Measurements from ENCODE around the gene ANAPC7.
A peak's percentile ranks its signal among the peaks of the same experiment; 100 is the strongest.
"Not testable (repeated sequence)": the region's sequence is repeated elsewhere in the genome, so short reads cannot be mapped to it uniquely, and the experiment has no call there.

Gene ANAPC7

DNA sequence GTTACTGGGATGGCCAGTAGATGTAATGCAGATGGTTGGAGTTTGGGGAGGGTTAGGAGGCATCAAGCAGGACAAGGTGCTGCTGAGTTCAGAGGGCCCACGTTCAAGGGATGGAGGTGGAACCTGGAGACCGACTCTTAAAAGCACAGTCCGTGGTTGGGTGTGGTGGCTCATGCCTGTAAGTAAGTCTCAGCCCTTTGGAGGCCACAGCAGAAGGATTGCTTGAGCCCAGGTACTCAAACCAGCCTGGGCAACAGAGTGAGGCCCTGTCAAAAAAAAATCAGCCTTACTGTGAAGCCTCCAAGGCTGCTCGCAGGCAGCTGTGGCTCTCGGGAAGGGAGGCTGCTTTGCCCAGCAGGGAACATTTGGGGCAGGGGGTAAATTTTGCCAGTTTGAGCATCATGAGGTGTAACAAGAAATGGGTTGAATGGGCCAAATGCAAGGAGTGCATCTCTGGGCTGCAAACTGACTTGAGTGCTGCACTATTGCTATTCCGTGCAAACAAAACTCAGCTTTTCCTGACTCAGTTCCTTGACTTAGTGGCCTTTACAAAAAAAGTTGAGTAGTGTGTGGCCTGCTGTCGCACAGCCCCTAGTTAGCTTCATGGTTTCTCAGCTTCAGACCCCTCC, 55.0 kb downstream of the ANAPC7 start:
- DNase-seq (ENCODE audit: low spot score) = no peak

DNA sequence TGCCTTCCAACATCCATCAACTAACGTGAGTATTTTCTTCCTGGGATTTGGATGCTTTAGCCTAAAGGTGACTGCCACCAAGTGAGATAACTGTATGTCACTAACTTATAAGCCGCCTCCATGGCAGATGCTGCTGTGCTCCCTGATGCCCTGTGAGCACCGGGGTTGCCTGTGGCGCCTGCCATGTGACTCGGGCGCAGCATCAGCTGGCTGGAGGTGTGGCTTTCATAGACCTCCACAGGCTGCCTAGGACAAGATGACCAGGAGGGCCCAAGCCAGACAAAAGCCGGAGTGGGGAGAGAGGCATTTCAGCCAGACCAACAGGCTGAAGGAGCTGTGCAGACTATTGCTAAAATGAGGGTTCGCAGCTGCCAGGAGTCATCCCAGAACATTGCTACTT, 55.7 kb downstream of the ANAPC7 start:
- no peak for DNase-seq (ENCODE audit: low spot score)

DNA sequence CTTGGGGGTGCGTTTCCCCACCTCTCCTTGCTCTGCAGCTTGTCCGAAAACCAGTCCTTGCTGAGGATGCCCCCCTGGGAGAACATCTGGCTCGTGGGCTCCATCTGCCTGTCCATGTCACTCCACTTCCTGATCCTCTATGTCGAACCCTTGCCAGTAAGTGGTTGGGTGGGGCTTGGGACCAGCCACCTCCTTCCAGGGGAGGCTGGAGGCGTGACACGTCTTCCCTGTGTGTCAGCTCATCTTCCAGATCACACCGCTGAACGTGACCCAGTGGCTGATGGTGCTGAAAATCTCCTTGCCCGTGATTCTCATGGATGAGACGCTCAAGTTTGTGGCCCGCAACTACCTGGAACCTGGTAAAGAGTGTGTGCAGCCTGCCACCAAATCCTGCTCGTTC, 57.5 kb downstream of the ANAPC7 start:
- DNase-seq (ENCODE audit: low spot score) = no peak

DNA sequence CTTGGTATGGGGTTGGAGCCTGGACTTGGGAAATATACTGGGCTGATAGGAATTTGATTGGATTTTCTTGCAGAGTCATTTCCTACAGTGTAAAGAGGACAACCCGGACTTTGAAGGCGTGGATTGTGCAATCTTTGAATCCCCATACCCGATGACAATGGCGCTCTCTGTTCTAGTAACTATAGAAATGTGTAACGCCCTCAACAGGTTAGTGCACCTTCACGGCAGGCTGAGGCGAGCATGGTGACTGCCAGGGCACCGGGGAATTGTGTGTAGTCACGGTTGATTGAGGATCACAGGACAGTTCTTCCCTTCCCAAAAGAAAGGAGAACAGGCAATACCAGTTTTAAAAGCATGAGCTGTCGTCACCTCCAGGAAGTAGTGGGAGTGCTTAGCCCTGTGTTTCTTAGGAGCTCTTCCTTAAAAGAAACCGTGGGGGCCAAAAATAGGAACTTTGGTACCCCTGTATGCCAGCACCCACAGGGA, 58.3 kb downstream of the ANAPC7 start:
- DNase-seq (ENCODE audit: low spot score) = no peak

DNA sequence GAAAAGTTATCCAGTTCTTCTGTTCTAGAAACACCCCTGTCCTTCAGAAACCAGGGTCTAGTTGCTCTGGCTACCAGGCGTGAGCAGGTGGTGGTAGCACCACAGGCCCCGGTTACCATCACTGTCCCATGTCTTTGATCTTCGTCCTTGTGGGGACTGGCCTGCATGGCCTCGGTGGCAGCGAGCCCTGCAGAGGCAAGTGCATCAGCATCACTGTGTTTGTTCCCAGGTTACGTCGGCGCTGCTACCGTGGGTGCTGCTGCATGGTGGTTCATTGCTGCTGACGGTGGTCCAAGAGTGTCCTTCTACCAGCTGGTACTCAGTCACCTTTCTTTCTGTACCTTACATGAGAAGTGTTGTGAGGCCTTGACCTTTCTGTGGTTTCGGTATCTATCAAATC, 58.9 kb downstream of the ANAPC7 start:
- DNase-seq (ENCODE audit: low spot score) = no peak

DNA sequence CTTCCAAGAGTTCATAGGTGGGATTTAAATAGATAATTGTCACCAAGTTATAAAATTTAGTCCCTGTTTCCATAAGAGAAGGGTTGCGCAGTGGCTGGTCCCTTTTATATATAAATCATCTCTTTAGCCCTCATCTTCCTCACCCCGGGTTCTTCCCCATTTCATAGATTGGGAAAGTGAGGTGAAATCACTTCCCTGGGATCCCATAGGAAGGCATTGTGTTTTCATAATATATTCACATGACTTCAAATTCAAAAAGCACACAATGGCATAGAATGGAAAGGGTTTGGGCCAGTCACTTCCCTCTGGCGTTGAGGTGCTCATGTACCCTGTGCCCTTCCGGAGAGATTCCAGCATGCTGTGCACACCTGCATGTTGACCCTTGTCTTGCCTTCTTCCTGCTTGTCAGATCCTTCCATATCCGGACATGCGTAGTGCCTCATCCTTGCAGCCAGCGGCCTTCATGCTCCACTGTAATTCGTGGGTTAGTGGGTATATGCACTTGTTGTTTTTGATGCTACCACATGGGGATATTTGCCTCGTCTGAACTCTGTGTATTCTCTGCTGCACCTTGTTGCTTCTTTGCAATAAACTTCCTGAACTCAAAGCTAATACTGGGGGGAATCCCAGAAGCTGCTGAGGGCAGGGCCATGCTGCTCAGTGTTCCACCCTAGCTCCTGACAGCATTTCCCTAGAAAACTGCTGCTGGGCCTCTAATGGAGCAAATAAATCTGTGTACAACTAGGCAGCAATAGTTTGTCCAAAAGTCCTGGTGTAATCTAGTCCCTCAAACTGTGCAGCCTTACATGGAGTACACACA, 59.6 kb downstream of the ANAPC7 start:
- no peak for DNase-seq (ENCODE audit: low spot score)

DNA sequence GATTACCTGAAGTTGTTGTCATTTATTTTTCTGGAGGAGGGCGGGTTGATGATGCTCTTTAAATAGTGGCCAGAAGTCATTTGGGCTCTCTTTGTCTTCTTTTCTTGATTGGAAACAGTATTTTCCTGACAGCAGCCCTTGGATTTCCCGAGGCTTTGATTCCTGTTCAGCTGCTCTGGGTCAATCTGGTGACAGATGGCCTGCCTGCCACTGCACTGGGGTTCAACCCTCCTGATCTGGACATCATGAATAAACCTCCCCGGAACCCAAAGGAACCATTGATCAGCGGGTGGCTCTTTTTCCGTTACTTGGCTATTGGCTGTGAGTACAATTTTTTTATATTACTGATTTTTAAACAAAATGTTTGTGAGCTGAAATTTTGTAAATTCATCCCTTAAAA, 60.4 kb downstream of the ANAPC7 start:
- no peak for DNase-seq (ENCODE audit: low spot score)

DNA sequence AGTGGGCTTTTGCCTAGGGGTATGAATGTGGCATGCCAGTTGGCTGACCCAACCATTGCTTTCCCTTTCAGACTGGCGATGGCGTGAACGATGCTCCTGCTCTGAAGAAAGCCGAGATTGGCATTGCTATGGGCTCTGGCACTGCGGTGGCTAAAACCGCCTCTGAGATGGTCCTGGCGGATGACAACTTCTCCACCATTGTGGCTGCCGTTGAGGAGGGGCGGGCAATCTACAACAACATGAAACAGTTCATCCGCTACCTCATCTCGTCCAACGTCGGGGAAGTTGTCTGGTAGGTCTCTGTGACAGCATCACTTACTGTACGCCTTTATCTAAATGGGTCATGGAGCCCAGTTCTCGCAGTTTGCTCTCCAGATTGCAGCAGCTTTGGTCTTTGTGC, 61.4 kb downstream of the ANAPC7 start:
- DNase-seq (ENCODE audit: low spot score) = no peak

DNA sequence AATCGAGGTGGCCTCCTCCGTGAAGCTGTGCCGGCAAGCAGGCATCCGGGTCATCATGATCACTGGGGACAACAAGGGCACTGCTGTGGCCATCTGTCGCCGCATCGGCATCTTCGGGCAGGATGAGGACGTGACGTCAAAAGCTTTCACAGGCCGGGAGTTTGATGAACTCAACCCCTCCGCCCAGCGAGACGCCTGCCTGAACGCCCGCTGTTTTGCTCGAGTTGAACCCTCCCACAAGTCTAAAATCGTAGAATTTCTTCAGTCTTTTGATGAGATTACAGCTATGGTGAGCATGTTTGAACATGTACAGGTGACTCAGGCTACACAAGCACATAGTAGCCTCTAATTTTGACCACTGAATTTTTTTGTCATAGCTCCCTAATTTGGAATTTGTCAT, 62.8 kb downstream of the ANAPC7 start:
- no peak for DNase-seq (ENCODE audit: low spot score)

DNA sequence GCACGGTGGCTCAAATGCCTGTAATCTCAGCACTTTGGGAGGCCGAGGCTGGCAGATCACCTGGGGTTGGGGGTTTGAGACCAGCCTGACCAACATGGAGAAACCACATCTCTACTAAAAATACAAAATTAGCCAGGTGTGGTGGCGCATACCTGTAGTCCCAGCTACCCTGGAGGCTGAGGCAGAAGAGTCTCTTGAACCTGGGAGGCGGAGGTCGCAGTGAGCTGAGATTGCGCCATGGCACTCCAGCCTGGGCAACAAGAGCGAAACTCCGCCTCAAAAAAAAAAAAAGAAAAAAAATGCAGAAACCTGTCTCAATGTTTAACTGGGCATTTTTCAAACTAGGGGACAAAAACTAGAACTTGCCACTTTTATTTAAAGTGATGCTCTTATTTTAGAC, 63.2 kb downstream of the ANAPC7 start:
- not testable (repeated sequence) for DNase-seq (ENCODE audit: low spot score)

DNA sequence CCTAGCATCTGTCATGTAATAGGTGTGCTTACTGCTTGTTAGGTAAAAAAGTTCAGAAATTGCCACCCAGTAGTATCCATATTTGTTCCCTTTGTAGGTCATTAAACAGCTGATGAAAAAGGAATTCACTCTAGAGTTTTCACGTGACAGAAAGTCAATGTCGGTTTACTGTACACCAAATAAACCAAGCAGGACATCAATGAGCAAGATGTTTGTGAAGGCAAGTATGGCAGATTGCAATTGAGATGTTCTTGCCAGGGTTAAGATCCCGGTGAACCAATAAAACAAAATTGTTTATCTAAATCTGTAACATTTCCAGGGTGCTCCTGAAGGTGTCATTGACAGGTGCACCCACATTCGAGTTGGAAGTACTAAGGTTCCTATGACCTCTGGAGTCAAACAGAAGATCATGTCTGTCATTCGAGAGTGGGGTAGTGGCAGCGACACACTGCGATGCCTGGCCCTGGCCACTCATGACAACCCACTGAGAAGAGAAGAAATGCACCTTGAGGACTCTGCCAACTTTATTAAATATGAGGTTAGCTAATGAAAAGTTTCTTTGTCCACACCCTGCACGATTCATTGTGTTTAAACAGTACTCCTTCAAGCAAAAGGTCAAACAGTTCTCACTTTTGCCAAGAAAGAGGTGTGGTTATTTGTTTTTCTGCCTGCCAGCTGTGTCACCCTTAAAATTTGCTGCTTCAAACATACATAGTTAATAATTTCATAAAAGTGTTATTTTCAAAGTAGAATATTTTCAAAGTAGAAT, 64.1 kb downstream of the ANAPC7 start:
- no peak for DNase-seq (ENCODE audit: low spot score)

DNA sequence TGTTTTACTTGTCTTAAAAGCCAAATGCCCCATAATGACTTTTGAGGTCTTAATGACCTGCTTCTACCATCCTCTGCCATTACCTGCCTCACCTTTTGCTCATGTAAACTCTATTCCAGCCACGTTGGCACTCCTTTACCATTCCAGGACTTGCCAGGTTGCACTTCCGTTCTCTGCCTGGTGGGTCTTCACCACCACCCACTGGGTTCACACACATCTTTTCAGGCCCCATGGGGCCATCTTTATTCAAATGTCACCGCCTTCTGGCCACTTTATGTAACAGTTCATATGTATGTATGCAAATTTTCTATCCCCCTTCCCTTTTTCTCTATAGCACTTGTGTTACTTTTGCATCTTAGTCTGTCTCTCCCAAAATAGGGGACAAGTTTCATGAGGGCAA, 64.8 kb downstream of the ANAPC7 start:
- peak; percentile 79 for DNase-seq (ENCODE audit: low spot score)

DNA sequence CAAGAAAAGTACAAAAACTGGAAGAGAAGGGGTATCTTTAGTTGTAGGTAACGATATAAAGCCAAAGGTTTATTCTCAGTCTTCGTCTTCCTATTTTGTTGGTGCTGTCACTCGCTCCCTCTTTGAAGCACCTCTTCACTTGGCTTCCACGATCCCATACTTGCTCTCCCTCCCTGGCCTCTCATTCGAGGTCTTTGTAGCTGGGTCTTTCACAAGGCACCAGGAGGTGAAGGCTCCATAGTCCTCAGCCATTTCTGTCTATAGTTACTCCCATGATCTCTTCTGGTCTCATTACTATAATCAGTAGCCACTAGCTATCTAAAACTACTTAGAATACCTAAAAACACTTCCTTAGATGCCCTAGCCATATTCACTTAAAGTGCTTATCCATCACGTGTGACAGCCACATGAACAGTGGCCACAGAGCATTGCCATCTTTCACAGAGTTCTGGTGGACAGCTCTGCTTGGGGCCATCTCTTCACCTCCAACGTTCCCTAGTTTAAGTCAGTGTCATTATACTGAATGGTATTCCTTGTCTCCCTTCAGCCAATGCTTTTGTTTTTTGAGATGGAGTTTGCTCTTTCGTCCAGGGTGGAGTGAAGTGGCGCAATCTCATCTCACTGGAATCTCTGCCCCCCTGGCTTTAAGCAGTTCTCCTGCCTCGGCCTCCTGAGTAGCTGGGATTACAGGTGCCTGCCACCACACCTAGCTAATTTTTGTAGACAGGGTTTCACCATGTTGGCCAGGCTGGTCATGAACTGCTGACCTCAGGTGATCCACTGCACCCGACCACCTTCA, 65.4 kb downstream of the ANAPC7 start:
- no peak for DNase-seq (ENCODE audit: low spot score)

DNA sequence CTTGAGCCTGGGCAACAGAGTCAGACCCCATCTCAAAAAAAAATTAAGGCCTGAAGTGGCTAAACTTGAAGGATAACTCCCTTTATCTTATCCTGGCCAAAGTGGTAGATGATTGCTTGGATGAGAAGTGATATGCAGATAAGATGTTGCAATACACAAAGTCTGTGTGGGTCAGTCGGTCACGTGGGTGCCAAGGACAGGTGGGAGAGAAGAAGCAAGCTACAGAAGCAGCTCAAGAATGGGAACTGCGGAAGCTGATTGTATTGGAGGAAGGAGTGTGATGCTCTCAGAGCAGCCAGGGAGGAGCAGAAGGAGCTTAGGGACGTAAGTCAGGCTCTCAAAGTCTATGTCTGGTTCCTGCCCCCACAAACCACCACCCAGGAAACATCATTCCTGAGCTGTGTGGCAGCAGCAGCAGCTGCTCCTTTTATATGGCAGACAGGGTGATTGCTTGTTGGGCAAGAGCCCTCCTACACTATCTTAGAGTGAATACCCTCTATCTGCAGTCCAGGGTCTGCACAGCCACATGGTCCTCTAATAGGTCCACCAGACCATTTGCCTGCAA, 67.9 kb downstream of the ANAPC7 start:
- no peak for DNase-seq (ENCODE audit: low spot score)

DNA sequence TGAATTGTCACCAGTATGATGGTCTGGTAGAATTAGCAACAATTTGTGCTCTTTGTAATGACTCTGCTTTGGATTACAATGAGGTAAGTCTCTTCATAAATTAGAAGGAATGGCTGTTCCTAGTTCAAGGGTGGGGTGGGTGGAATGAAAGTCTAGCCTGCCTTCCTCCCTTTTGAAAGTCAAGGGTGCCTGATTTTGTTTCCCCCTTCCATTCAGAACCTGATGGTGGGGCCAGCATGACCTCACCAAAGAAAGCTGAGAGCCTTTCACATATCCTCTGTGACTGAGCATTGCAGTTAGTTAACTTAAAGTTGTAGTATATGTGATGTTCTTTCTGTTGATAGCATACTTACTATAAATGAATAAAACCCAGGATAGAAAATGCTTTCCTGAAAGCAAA, 70.3 kb downstream of the ANAPC7 start:
- DNase-seq (ENCODE audit: low spot score) = no peak

DNA sequence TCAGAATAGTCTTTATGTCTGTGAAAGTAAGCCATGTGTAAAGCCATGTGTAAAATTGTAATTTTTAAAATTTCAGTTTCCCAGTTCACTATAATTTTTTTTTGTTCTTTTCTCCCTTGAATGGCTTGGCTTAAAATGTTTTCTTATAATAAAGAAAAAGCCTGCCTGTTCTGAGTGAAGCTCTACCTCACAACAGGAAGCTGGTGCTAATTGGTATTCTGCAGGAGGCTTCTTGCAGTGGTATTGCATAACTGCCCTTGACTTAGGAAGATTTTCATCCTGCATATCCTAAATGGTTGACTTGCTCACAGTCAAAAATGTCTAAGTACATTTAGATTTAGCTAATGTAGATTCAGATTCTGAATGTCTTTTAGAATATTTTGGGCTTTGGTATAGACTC, 73.0 kb downstream of the ANAPC7 start:
- DNase-seq (ENCODE audit: low spot score) = no peak

DNA sequence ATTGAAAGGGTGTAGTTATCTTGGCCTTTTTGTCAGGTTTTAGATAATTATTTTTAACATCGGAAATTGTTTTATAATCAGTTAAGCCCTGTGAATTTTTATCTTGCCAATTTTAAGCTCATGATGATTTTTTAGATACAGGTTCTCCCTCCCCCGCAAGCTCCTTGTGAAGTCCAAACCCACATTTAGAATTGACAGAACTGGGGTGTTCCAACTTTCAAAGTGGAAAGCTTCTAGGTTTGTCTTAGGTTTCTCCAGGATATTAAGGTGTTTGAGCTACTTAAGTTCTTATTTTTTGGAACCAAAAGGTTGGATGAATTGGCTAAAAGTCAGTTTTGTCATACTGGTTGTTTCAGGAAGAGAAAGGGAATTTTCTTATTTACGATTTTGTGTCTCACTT, 73.4 kb downstream of the ANAPC7 start:
- no peak for DNase-seq (ENCODE audit: low spot score)

DNA sequence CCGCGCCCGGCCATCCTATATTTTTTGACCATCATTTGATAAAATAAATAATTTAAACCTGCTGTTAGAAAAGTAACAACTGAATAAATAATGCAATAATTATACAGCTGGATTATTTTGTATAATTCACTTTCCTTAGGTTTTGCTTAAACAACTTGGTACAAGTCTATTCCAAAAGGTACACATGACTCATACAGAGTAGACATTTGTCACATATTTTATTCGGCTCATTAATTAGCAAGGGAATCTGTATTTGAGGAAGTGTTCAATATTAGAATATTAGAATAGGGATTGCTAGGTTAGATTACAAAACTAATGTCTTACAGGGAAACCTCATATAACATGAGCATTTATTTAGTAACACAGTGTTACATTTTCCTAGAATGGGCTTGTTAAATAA, 73.8 kb downstream of the ANAPC7 start:
- no peak for DNase-seq (ENCODE audit: low spot score)
